Astrocyte of the spinal cord (primary cell): ENCODE measurements around the gene LBP.

Experiments
- DNase-seq: peaks from one replicate; pipeline ENCODE4 v3.0.0; 2011; ENCODE audit warnings: low read depth, low spot score
- H3K4me3 ChIP-seq: 2 replicates; pipeline ENCODE4 v1.5.1; 2011; ENCODE audit warnings: low read depth, mild to moderate bottlenecking, low read length, moderate library complexity
- CTCF ChIP-seq: IDR thresholded peaks from 2 replicates; pipeline ENCODE4 v1.5.1; 2012; ENCODE audit warnings: low read depth, mild to moderate bottlenecking, low read length, inconsistent platforms
- in situ Hi-C: cut with HindIII; loops from 2 replicates; pipeline ENCODE4 v1.10.0; 2017; ENCODE audit warnings: low sequenced_read_pairs

The LBP gene

GRCh38 chr20:38412877-38413577 is 66.7 kb downstream of the LBP start:
- TF ChIP-seq CTCF = no peak
- no peak for DNase-seq
- H3K4me3 ChIP-seq = no peak overlapping the region
- in situ Hi-C loops = no loop called here

GRCh38 chr20:38414769-38415450 is 68.6 kb downstream of the LBP start:
- TF ChIP-seq CTCF = no peak

GRCh38 chr20:38418509-38419204 is 72.4 kb downstream of the LBP start:
- no peak overlapping the region for H3K4me3 ChIP-seq
- in situ Hi-C loops = no loop called here
- DNase-seq = peak; percentile 27
- TF ChIP-seq CTCF = no peak

More at GRCh38 chr20:38414769-38415450, 68.6 kb downstream of the LBP start:
- DNase-seq = no peak
- H3K4me3 ChIP-seq = no peak overlapping the region
- in situ Hi-C loops = no loop called here

- in situ Hi-C loops = no loop called here
- DNase-seq = no peak
- H3K4me3 ChIP-seq = no peak overlapping the region
- TF ChIP-seq CTCF = no peak
Measured at GRCh38 chr20:38420388-38421085, 74.3 kb downstream of the LBP start.

- H3K4me3 ChIP-seq = no peak overlapping the region
- in situ Hi-C loops = no loop called here
- no peak for DNase-seq
- no peak for TF ChIP-seq CTCF
Measured at GRCh38 chr20:38421915-38422314, 75.6 kb downstream of the LBP start.

- in situ Hi-C loops = no loop called here
- DNase-seq = no peak
- no peak for TF ChIP-seq CTCF
- no peak overlapping the region for H3K4me3 ChIP-seq
Measured at GRCh38 chr20:38423541-38423940, 77.3 kb downstream of the LBP start.
